GM21381 (cell line): ENCODE measurements around the gene ANKRD45.
"Not testable (repeated sequence)": the region's sequence is repeated elsewhere in the genome, so short reads cannot be mapped to it uniquely, and the experiment has no call there.

ENCODE experiments used
- ATAC-seq: cut with Tn5 transposase; IDR thresholded peaks from one replicate; pipeline ENCODE4 v1.9.1; 2021; ENCODE audit warnings: mild to moderate bottlenecking, moderate library complexity; ENCODE audit not compliant: unreplicated experiment

The ANKRD45 gene

GRCh38 chr1:173573596-173573995 is 96.1 kb downstream of the ANKRD45 start:
- ATAC-seq, result no peak

GRCh38 chr1:173572201-173572873 is 97.3 kb downstream of the ANKRD45 start:
- ATAC-seq, result no peak

- ATAC-seq, result peak; percentile 66
Measured at GRCh38 chr1:173570370-173571007, 99.2 kb downstream of the ANKRD45 start.

- no peak for ATAC-seq
Measured at GRCh38 chr1:173568483-173568882, 101.2 kb downstream of the ANKRD45 start.

GRCh38 chr1:173563846-173564245 is 105.8 kb downstream of the ANKRD45 start:
- ATAC-seq, result not testable (repeated sequence)

- no peak for ATAC-seq
Measured at GRCh38 chr1:173562813-173563212, 106.8 kb downstream of the ANKRD45 start.

- ATAC-seq, result no peak
Measured at GRCh38 chr1:173561263-173561662, 108.4 kb downstream of the ANKRD45 start.

GRCh38 chr1:173560285-173560880 is 109.3 kb downstream of the ANKRD45 start:
- ATAC-seq, result no peak
